ENCODE results near the gene P3H3.

DNA sequence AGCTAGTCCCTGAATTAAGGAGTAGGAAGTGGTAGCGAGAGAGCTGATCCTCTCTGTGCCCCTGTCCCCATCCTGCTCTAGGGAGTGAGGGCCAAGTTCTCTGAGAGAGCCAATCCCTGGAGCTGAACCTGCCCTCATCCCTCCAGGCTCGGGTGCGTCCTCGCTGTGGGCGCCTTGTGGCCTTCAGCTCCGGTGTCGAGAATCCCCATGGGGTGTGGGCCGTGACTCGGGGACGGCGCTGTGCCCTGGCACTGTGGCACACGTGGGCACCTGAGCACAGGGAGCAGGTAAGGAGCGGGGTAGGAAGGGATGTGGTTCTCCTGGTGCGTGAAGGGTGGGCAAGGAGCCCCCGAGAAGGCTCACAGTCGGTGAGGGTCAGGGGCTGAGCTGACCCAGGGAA lies 10.6 kb downstream of the P3H3 start:
- TF ChIP-seq, protein P1, sequence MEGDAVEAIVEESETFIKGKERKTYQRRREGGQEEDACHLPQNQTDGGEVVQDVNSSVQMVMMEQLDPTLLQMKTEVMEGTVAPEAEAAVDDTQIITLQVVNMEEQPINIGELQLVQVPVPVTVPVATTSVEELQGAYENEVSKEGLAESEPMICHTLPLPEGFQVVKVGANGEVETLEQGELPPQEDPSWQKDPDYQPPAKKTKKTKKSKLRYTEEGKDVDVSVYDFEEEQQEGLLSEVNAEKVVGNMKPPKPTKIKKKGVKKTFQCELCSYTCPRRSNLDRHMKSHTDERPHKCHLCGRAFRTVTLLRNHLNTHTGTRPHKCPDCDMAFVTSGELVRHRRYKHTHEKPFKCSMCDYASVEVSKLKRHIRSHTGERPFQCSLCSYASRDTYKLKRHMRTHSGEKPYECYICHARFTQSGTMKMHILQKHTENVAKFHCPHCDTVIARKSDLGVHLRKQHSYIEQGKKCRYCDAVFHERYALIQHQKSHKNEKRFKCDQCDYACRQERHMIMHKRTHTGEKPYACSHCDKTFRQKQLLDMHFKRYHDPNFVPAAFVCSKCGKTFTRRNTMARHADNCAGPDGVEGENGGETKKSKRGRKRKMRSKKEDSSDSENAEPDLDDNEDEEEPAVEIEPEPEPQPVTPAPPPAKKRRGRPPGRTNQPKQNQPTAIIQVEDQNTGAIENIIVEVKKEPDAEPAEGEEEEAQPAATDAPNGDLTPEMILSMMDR (conservative IDR thresholded peaks at IDR 0.05; ENCODE audit: low read length) = no peak
- no peak for TF ChIP-seq EZH2phosphoT487 (IDR thresholded peaks at IDR 0.05; ENCODE audit: borderline replicate concordance)
